Suprapubic skin (tissue), 4 donors: ENCODE results near the gene SMARCD3. TPM values are rescaled to one million over a fixed set of nuclear protein-coding genes. Genes with fewer than 3 reads are reported as not detected.
A peak's percentile ranks its signal among the peaks of the same experiment; 100 is the strongest.

ENCODE experiments used
- DNase-seq, 2 donors: peaks; one replicate each; pipeline ENCODE4 v3.0.0-alpha.2; 2019; ENCODE audit warnings: low spot score in 2 of 2
- H3K27ac ChIP-seq: fragments of 200-600 bp; sonication (generic); one replicate; pipeline ENCODE4 v1.5.1; 2019
- H3K27me3 ChIP-seq: fragments of 200-600 bp; sonication (generic); one replicate; pipeline ENCODE4 v1.5.1; 2019
- H3K36me3 ChIP-seq: fragments of 200-600 bp; sonication (generic); one replicate; pipeline ENCODE4 v1.5.1; 2019
- H3K4me1 ChIP-seq: fragments of 200-600 bp; sonication (generic); one replicate; pipeline ENCODE4 v1.5.1; 2019
- H3K4me3 ChIP-seq: fragments of 200-600 bp; sonication (generic); one replicate; pipeline ENCODE4 v1.5.1; 2019; ENCODE audit warnings: mild to moderate bottlenecking
- H3K9me3 ChIP-seq: fragments of 200-600 bp; sonication (generic); one replicate; pipeline ENCODE4 v1.5.1; 2019
- CTCF ChIP-seq, 2 donors: fragments of 200-600 bp in 1 of 2; fragments of 450-650 bp in 1 of 2; sonication (generic) in 1 of 2; IDR thresholded peaks; one replicate each; pipeline ENCODE4 v1.5.1; 2016 to 2019; ENCODE audit warnings: antibody characterized with exemption in 2 of 2, mild to moderate bottlenecking in 1 of 2, moderate library complexity in 1 of 2
- EP300 ChIP-seq: sonication (generic); formaldehyde crosslinking; IDR thresholded peaks from one replicate; pipeline ENCODE4 v1.6.1; 2017; ENCODE audit warnings: antibody characterized with exemption
- POLR2A ChIP-seq, 2 donors: fragments of 450-650 bp; IDR thresholded peaks; one replicate each; pipeline ENCODE4 v1.6.1; 2017; ENCODE audit warnings: antibody characterized with exemption in 2 of 2, mild to moderate bottlenecking in 2 of 2, moderate library complexity in 2 of 2
- POLR2AphosphoS5 ChIP-seq, 3 donors: sonication (generic); formaldehyde crosslinking; IDR thresholded peaks; one replicate each; pipeline ENCODE4 v1.6.1; 2017; ENCODE audit warnings: antibody characterized with exemption in 3 of 3
- WGBS: methylation state at CpG from one replicate; pipeline ENCODE4 v1.1.5; 2018; 5-methylcytosine and 5-hydroxymethylcytosine counted together
- total RNA-seq, 4 donors: library from RNA; depleted of rRNA; stranded (reverse); fragments of >200 nt; gene quantifications; one replicate each; pipeline ENCODE4 v1.1.0, GENCODE V29; 2016

Gene SMARCD3
- 10 to 100 TPM in 2 of 4 donors, 1 to 10 TPM in 2; 9.6 to 15.8 (median 10.9) TPM for total RNA-seq

GRCh38 chr7:151248346-151249033, at the start of gene SMARCD3:
TSS of gene SMARCD3 (minus strand) at chr7:151248694. CDS start at chr7:151248562, 132 bp downstream.
- under 1% methylated on average over 48 of the region's 71 CpGs for WGBS

GRCh38 chr7:151296202-151296992, 47.9 kb upstream of the SMARCD3 start:
- Histone ChIP-seq H3K9me3 (no peaks in the 10 kb centered on the region), H3K27ac (no peak overlapping the region), H3K4me1 (no peaks in the 10 kb centered on the region), H3K36me3 (no peaks in the 10 kb centered on the region), H3K4me3 (no peak overlapping the region), H3K27me3 (no peaks in the 10 kb centered on the region)
- DNase-seq = no peak
- no peak for TF ChIP-seq POLR2AphosphoS5 (IDR thresholded peaks at IDR 0.05)
- WGBS = 49% methylated on average over 3 of the region's 3 CpGs

More at GRCh38 chr7:151248346-151249033, at the start of gene SMARCD3:
- Histone ChIP-seq H3K4me1 (peaks cover 84% of the 10 kb centered on the region), H3K9me3 (no peaks in the 10 kb centered on the region), H3K36me3 (no peaks in the 10 kb centered on the region), H3K27me3 (peaks cover 9% of the 10 kb centered on the region), H3K27ac (peak within 1 kb of the TSS; percentile 86), H3K4me3 (peak within 1 kb of the TSS; percentile 68)
- TF ChIP-seq CTCF (IDR thresholded peaks at IDR 0.05) = no peak
- no peak for TF ChIP-seq EP300
- TF ChIP-seq POLR2A (IDR thresholded peaks at IDR 0.05) = no peak
- no peak for TF ChIP-seq POLR2AphosphoS5 (IDR thresholded peaks at IDR 0.05)
- peak in 1 of 2 donors; percentile 74 for DNase-seq

GRCh38 chr7:151292850-151293249, 44.4 kb upstream of the SMARCD3 start:
- Histone ChIP-seq H3K4me1 (no peaks in the 10 kb centered on the region), H3K9me3 (no peaks in the 10 kb centered on the region), H3K27me3 (no peaks in the 10 kb centered on the region), H3K36me3 (no peaks in the 10 kb centered on the region), H3K27ac (no peak overlapping the region), H3K4me3 (no peak overlapping the region)
- TF ChIP-seq POLR2A (IDR thresholded peaks at IDR 0.05) (no peak), POLR2AphosphoS5 (IDR thresholded peaks at IDR 0.05) (no peak)
- 82% methylated on average over 3 of the region's 3 CpGs for WGBS
- DNase-seq = no peak

- no peaks in the 10 kb centered on the region for H3K4me1 ChIP-seq
- H3K36me3 ChIP-seq = no peaks in the 10 kb centered on the region
- WGBS = 64% methylated on average over 2 of the region's 2 CpGs
- no peak for DNase-seq
- H3K4me3 ChIP-seq = no peak overlapping the region
- no peak overlapping the region for H3K27ac ChIP-seq
- TF ChIP-seq POLR2A (IDR thresholded peaks at IDR 0.05) (no peak), POLR2AphosphoS5 (IDR thresholded peaks at IDR 0.05) (no peak), CTCF (IDR thresholded peaks at IDR 0.05) (no peak), EP300 (no peak)
- H3K27me3 ChIP-seq = no peaks in the 10 kb centered on the region
- no peaks in the 10 kb centered on the region for H3K9me3 ChIP-seq
Measured at GRCh38 chr7:151291206-151291605, 42.7 kb upstream of the SMARCD3 start.

- no peak overlapping the region for H3K27ac ChIP-seq
- TF ChIP-seq EP300 (no peak), POLR2A (IDR thresholded peaks at IDR 0.05) (no peak), CTCF (IDR thresholded peaks at IDR 0.05) (no peak), POLR2AphosphoS5 (IDR thresholded peaks at IDR 0.05) (no peak)
- no peaks in the 10 kb centered on the region for H3K4me1 ChIP-seq
- H3K27me3 ChIP-seq = no peaks in the 10 kb centered on the region
- no peaks in the 10 kb centered on the region for H3K9me3 ChIP-seq
- no peak overlapping the region for H3K4me3 ChIP-seq
- 69% methylated on average over 4 of the region's 4 CpGs for WGBS
- no peak for DNase-seq
- H3K36me3 ChIP-seq = no peaks in the 10 kb centered on the region
Measured at GRCh38 chr7:151290355-151290760, 41.9 kb upstream of the SMARCD3 start.

- no peaks in the 10 kb centered on the region for H3K36me3 ChIP-seq
- no peaks in the 10 kb centered on the region for H3K27me3 ChIP-seq
- TF ChIP-seq CTCF (IDR thresholded peaks at IDR 0.05) (no peak), POLR2AphosphoS5 (IDR thresholded peaks at IDR 0.05) (no peak), EP300 (no peak), POLR2A (IDR thresholded peaks at IDR 0.05) (no peak)
- H3K27ac ChIP-seq = no peak overlapping the region
- no peaks in the 10 kb centered on the region for H3K4me1 ChIP-seq
- DNase-seq = no peak
- no peaks in the 10 kb centered on the region for H3K9me3 ChIP-seq
- no peak overlapping the region for H3K4me3 ChIP-seq
- WGBS = 85% methylated on average over 2 of the region's 2 CpGs
Measured at GRCh38 chr7:151289891-151290290, 41.4 kb upstream of the SMARCD3 start.
